CD4-positive, alpha-beta T cell treated with Interleukin-4 for 4 hours (primary cell): Measurements from ENCODE around the gene RNF213.
"Not testable (repeated sequence)": the region's sequence is repeated elsewhere in the genome, so short reads cannot be mapped to it uniquely, and the experiment has no call there.

Experiments
- DNase-seq: peaks from one replicate; pipeline ENCODE4 v3.0.0-alpha.2; 2020

RNF213 gene

DNA sequence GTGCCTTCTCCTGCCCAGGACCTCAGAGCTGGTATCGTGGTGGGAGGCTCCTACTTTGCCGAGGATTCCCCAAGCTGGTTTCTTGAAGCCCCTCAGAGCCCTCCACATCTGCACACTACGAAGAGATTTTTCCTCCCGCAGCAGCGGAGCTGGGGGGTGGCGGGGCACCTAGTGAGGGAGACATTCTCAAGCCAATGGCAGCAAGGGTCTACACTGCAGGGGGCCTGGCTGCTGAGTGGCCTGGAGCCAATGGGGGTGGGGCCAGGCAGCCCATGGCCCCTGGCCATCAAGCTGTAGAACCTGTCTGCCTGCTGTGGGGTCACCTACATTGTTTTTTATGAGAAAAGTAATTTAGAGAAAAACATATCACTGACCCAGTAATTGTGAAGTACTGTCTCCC, 35.4 kb upstream of the RNF213 start:
- DNase-seq = no peak

DNA sequence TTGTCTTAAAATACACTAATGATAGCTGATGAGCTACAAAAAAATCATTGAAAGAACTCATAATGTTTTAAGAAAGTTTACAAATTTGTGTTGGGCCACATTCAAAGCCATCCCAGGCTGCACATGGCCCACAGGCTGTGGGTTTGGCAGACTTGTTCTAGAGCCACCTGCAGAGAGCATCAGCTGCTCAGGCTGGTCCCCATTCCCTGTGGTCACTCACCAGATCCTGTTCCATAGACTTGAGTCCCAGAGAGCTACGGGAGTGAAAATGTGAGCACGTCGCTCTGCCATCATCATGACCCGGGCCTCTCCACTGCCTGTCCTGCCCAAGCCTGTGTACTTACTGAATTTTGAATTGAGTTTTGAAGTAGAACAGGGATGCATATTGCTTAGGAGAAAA, 33.5 kb upstream of the RNF213 start:
- DNase-seq = no peak

DNA sequence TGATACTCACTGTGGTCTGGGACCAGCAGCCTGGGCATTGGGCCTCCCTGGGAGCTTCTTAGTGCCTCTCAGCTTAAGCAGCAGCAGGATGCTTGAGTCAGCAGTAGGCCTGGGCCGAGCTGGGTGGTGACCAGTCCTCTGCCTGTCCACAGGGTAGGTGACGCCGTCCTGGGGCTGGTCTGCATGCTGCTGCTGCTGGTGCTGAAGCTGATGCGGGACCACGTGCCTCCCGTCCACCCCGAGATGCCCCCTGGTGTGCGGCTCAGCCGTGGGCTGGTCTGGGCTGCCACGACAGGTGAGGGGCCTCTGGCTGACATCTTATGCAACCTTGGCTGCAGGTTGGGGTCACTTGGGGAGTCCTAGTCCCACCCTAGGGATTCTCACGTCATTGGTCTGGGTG, 33.0 kb upstream of the RNF213 start:
- DNase-seq = no peak

DNA sequence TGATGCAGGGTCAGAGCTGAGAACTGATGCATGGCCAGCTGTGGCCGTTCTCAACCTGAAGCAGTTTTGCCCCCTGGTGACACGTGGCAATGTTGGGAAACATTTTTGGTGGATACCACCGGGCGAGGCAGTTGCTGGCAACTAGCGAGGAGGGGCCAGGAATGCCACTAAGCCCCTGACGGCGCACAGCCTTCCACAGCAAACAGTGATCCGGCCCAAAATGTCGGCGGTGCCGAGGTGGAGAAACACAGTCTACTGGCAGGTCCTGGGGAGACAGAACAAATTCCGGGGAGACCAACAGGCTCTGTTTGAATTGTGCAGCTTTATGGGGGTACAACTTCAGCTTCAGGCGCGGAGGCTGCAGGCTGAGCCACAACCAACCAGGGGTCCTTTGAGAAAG, 32.2 kb upstream of the RNF213 start:
- DNase-seq = no peak

DNA sequence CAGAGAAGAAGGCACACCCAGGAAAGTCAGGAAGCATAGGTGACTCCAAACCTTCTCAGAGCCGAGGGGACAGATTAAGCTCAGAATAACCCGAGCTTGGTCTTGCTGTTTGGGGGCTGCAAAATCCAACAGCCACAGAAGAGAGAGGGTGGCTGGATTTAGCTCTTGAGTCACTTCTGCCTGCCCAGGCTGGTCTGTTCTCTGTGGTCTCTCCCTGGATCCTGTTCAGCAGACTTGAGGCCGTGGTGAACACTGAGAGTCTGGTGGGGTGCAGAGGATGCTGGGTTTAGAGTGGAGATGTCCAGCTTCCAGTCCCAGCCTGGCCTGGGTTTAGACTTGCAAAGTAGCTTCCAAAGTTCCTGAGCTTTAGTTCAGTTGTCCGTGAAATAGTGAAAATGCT, 31.6 kb upstream of the RNF213 start:
- DNase-seq = no peak

DNA sequence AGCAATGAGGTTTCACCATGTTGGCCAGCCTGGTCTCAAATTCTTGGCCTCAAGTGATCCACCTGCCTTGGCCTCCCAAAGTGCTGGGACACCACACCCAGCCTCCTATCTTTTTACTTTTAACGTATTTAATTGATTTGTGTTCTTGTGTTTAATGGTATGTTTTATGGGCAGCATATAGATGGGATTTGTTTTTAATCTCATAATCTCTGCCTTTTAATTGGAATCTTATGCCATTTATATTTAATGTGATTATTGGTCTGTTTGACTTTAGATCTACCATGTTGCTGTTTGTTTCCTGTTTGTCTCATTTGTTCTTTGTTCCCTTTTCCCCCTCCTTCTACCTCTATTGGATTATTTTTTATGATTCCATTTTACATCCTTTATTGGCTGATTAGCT, 28.2 kb upstream of the RNF213 start:
- DNase-seq = no peak

DNA sequence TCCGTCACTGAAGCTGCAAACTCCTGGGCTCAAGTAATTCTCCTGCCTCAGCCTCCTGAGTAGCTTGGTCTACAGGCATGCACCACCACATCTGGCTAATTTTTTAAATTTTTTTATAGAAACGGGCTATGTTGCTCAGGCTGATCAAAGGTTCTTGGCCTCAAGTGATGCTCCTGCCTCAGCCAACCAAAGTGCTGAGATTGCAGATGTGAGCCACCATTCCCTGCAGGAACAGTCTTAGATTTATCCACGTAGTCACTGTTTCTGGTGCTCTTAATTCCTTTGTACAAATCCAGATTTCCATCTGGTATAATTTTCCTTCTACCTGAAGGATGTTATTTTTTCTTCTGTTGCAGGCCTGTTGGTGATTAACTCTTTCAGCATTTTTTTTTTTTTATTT, 27.4 kb upstream of the RNF213 start:
- DNase-seq = no peak

DNA sequence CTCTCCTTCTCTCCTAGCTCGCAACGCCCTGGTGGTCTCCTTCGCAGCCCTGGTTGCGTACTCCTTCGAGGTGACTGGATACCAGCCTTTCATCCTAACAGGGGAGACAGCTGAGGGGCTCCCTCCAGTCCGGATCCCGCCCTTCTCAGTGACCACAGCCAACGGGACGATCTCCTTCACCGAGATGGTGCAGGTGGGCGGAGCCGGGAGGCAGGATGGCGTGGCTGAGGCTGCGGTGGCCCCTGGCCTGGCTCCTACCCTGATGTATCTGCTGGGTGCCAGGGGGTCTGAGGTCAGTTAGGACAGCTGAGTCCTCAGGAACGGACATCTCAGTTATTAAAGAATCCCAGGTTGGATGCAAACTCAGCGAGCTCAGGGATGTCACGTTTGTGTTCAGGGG, 23.7 kb upstream of the RNF213 start:
- DNase-seq = no peak

DNA sequence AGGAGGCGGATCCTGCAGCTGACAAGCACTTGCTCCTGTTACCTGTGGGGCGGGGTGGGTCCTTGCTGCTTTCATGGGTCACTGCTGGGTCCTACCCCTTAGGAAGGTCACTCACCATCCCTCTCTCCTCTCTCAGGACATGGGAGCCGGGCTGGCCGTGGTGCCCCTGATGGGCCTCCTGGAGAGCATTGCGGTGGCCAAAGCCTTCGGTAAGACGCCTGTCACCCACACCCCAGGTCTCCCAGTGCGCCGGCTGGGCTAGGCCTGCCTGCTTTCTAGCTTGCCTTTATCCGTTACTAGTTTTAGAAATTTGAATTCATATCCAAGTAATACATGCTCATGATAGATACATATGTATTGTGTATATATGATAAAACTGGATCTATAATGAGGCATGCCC, 23.3 kb upstream of the RNF213 start:
- DNase-seq = no peak

DNA sequence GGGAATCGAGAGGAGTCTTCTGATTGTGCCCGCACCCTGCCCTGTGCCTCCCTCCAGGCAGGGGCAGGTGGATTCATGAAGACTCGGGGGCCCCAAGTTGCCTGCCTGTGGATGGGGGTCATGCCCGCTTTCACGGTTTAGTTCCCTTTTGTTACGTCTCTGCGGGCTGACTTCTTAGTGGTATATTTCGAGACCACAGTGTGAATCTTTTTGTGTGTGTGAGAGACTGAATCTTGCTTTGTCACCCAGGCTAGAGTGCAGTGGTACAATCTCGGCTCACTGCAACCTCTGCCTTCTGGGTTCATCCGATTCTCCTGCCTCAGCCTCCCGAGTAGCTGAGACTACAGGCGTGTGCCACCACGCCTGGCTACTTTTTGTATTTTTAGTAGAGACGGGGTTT, 18.1 kb upstream of the RNF213 start:
- DNase-seq = no peak

DNA sequence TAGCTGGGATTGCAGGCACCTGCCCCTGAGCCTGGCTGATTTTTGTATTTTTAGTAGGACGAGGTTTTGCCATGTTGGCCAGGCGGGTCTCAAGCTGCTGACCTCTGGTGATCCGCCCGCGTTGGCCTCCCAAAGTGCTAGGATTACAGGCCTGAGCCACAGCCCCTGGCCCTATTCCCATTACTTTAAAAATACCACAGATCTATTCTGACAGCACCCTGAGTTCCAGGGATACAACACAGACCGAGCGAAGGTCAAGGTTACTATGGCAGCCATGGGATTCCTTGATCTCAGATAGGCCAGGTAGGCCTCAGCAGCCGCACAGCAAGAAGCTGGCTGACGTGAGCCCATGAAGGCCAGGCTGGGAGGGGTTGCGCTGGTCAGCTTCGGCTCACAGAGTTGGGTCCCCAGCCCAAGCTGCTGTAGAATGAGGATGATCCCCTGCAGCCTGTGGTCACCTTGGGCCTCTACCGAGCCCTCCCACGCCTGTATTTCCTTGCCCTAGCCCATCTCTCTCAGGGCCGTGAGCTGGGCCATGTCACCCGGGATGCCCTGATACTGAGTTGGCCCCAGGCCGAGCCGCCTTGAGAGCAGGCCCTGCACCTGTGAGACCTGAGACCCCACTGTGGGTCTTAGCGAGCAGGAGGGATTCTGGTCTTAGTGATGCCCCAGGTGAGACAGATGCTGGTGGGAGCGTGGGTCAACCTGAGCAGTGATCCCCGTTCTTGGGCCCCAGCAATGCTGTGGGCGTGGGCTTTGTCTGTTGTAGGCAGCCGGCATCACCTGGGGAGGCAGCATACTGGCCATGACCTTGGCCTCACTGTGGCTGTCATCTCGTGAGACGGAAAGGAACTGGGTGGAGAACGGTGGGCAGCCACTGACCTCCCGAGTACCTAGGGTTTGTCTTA, 16.9 kb upstream of the RNF213 start:
- DNase-seq = no peak

DNA sequence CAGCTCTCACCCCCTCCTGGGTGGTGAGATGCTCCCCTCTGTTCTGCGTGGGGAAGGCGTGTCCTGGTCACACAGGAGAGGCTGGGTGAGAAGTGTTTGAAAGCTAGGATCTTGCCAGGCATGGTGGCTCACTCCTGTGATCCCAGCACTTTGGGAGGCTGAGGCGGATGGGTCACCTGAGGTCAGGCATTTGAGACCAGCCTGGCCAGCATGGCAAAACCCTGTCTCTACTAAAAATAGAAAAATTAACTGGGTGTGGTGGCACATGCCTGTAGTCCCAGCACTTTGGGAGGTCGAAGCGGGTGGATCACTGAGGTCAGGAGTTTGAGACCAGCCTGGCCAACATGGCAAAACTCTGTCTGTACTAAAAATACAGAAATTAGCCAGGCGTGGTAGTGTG, 16.2 kb upstream of the RNF213 start:
- DNase-seq = not testable (repeated sequence)

DNA sequence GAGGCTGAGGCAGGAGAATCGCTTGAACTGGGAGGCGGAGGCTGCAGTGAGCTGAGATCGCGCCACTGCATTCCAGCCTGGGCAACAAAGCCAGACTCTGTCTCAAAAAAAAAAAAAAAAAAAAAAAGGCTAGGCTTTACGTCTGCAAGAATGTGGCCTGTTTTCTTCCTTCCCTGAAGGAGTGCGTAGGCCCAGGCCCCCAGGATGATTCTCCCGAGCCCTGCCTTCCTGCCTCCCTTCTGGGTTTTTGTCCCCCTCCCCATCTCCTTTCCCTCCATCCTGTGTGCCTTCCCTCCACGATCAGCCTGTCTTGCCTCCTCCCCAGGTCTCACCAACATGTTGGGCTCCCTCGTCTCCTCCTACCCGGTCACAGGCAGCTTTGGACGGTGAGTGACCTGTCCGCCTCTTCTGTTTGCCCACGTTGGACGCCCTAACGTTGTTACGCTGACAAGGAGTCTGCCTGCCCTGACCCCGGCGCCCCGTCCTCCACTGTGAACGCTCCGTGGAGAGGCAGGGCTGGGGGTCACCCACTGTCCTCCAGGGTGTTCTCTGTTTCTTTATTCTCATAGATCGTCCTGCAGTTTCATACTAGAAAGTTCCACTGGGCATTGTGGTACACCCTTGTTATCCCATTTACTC, 15.7 kb upstream of the RNF213 start:
- no peak for DNase-seq

DNA sequence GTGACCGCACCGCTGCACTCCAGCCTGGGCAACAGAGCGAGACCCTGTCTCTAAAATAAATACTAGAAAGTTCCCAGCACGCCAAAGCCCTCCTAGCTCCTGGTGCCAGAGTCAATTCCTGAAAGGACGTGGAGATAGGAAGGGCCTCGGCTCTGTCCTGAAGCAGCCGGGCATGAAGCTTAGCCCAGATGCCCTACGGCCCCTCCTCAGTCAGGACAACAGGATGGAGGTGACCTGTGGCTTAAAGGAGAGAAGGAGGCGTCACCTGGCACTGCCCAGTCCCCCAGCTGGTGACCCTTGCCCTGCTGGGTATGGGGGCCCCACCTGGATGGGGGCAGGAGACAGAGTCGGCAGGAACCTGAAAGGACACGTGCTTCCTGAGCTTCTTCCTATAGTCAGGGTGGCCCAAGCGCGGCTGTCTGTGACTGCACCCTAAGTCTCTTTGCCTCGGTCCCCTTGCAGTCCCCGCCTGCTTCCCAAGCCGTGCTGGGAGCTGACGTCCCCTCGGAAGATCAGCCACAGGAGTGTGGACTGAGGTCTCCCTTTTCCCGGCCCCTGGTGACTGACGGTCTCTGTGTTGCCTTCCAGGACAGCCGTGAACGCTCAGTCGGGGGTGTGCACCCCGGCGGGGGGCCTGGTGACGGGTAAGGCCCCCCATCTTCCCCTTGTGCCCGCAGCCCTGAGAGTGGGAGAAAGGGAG, 14.9 kb upstream of the RNF213 start:
- no peak for DNase-seq

DNA sequence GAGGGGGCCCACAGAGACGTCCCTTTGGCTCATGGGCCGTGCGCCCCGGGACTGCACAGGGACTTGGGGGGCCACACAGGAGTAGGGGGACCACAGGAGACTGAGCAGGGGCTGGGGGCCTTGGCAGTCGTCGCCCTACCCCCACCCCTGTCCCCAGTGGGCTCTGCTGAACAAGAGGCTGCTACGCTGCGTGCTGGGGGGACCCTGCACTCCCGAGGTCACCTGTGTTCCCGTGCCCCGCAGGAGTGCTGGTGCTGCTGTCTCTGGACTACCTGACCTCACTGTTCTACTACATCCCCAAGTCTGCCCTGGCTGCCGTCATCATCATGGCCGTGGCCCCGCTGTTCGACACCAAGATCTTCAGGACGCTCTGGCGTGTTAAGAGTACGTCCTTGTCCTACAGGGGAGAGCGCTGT, 14.4 kb upstream of the RNF213 start:
- no peak for DNase-seq

DNA sequence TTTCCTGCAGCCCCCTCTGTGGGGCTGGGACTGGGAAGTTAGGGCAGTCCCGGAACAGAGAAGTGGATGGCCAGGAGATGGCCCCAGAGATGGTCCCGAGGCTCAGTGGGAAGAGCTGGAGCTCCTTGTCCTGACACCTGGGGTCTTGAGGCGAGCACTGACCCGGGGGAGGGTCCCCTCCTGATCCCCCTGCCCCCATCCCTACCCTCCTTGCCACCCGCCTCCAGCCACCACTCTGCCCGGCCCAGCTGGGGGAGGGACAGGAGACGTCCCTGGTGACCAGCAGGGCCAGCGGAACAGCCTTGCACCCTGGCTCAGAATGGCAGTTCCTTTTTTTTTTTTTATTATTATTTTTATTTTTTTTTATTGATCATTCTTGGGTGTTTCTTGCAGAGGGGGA, 13.9 kb upstream of the RNF213 start:
- no peak for DNase-seq

DNA sequence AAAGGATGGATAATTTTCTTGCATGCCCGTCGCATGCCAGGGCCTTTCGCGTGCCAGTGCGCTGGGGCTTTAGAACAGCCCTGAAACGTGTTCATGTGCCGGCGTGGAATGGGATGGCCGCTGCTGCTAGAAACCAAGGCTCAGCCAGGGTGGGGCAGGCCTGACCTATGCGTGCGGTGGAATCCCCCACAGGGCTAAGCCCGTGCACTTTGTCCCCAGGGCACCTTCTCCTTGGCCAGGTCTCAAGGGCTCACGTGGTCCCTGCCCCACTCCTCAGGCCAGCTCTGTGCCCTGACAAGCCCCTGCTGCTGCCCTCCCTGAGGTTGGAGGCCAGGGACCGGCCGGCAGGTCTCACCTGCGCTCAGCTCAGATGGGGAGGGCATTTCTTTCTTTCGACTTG, 13.1 kb upstream of the RNF213 start:
- DNase-seq = no peak

DNA sequence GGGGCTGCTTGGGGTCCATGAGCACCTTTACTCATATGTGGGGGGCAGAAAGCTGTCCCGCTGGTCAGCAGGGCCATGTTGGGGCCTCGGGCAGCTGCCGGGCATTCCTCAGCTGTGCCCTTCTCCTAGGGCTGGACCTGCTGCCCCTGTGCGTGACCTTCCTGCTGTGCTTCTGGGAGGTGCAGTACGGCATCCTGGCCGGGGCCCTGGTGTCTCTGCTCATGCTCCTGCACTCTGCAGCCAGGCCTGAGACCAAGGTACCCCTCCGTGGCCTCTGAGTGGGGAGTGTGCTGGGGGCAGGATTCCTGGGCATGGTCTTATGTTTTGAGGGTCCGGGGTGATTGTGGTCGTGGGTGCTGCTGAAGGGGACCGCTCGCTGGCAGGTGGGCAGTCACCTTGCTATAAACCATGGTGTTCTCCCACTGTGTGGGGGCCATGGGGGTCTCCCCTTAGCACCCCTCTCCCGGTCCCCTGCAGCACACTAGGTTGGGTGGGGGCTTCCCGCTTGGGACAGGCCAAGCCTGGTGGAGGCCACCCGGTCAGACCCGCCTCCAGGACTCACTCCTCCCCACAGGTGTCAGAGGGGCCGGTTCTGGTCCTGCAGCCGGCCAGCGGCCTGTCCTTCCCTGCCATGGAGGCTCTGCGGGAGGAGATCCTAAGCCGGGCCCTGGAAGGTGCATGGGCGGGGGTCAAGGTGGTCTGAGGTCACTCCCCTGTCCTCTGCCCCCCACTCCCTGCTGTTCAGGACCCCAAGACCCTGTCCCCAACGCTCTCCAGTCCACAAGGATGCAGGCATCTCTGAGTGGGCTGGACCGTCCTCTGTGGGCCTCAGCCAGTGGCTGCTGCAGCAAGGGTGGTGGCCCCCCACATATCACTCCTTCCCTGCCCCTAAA, 12.4 kb upstream of the RNF213 start:
- DNase-seq = no peak

DNA sequence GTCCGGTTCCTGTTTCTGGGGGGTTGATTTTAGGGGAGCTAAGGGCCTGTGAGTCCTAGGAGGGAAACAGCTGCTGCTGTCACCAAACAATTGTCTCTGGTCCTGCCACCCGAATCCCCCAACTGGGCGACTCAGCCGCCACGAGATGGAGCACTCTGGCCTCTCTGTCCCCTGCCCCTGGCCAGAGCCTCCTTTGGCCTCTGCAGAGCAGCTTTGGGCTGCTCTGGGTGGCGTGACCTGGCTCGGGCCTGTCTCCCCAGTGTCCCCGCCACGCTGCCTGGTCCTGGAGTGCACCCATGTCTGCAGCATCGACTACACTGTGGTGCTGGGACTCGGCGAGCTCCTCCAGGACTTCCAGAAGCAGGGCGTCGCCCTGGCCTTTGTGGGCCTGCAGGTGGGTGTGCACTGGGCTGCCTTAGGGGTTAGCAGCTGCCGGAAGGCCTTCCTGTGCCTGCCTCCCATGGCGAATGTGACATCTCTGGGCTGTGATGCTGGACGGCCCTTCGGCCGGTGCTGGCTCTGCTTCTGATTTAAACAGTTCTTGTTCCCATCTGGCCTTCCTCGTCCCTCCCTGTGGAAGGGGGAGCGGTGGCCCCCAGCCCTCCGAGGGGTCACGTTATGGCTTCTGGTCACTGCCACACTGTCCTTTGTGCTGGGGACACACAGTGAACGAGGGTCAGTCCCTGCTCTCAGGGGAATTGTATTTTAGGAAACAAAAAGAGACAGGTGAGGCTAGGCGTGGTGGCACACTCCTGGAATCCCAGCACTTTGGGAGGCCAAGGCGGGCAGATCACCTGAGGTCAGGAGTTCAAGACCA, 11.6 kb upstream of the RNF213 start:
- no peak for DNase-seq

DNA sequence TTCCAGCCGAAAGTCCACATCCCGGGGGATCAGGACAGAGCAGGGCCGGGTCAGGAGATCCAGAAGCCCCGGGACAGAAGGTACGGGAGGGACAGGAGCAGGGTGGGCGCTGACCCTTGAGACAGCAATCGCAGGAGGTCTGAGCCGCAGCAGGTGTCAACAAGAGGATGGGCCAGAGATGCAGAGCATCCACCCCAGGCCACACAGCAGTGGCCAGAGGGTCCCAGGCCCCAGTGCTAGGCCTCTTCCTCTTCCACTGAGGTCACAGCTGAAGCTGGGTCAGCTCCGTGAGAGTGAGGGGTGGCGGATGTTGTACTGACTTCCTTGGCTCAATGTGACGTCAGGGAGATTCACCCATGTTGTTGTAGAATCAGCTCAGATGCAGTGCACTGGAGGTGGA, 8.7 kb upstream of the RNF213 start:
- DNase-seq = no peak

DNA sequence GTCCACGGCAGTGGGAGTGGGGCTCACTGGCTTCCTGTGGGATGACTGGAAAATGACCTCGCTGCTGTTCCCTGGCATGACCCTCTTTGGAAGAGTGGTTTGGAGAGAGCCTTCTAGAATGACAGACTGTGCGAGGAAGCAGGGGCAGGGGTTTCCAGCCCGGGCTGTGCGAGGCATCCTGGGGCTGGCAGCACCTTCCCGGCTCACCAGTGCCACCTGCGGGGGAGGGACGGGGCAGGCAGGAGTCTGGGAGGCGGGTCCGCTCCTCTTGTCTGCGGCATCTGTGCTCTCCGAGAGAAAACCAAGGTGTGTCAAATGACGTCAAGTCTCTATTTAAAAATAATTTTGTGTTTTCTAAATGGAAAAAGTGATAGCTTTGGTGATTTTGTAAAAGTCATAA, 7.8 kb upstream of the RNF213 start:
- peak; percentile 84 for DNase-seq
